ENCODE measurements around the gene SP110.

DNA sequence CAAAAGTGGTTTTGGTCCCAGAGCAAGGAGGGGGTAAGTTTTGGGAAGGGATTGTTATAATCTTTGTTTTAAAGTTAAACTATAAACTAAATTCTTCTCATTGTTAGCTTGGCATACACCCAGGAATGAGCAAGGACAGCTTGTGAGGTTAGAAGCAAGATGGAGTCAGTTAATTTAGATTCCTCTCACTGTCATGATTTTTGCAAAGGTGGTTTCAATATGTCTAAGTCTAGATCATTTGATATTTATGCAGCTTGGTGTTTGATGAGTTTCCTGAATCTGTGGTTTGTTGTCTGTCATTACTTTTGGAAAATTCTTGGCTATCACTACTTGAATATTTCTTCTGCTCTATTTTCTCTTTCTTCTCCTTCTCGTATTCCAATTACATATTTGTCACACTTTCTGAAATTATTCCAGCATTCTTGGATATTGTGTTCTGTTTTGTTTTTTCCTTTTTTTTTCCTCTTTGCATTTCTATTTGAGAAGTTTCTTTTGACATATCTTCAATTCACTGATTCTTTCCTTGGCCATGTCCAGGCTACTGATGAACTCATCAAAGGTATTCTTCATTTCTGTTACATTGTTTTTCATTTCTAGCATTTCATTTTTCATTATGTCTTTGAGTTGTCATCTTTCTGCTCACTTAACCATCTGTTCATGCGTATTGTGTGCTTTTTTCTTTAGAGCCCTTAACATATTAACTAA, 10.9 kb upstream of the SP110 start:
- TF ChIP-seq, protein P1, sequence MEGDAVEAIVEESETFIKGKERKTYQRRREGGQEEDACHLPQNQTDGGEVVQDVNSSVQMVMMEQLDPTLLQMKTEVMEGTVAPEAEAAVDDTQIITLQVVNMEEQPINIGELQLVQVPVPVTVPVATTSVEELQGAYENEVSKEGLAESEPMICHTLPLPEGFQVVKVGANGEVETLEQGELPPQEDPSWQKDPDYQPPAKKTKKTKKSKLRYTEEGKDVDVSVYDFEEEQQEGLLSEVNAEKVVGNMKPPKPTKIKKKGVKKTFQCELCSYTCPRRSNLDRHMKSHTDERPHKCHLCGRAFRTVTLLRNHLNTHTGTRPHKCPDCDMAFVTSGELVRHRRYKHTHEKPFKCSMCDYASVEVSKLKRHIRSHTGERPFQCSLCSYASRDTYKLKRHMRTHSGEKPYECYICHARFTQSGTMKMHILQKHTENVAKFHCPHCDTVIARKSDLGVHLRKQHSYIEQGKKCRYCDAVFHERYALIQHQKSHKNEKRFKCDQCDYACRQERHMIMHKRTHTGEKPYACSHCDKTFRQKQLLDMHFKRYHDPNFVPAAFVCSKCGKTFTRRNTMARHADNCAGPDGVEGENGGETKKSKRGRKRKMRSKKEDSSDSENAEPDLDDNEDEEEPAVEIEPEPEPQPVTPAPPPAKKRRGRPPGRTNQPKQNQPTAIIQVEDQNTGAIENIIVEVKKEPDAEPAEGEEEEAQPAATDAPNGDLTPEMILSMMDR (IDR thresholded peaks at IDR 0.05) = no peak
- no peak for TF ChIP-seq POLR2A (IDR thresholded peaks at IDR 0.05)

Measured in heart left ventricle (tissue), 13 donors.